ENCODE results near the gene NFAM1.

- no peak for TF ChIP-seq POLR2A (IDR thresholded peaks at IDR 0.05)
- no peak for TF ChIP-seq CTCF (IDR thresholded peaks at IDR 0.05)
Observed at GRCh38 chr22:42375982-42376381, 56.2 kb downstream of the NFAM1 start.
